ENCODE data around the gene MYPOP.

MYPOP gene

GRCh38 chr19:45862564-45863334 is 39.7 kb downstream of the MYPOP start, which contains the start of gene SYMPK:
Gene SYMPK (minus strand): TSS chr19:45863147. CDS start chr19:45854495, 8,652 bp downstream.
- peak; percentile 97 to 98 for DNase-seq

DNA sequence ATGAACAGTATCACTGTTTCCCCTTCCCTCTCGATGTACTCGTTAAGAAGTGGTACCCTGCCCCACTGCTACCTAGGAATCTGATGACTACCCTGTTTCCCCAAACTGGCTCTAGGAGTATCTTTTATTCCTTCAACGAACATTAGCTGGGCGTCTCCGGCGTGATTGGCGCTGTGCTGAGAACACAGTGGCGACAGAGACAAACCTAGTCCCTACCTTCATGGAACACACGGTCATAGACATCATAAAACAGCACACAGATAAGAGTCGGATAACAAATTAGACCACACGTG is 40.2 kb downstream of the MYPOP start:
- DNase-seq: no peak

DNA sequence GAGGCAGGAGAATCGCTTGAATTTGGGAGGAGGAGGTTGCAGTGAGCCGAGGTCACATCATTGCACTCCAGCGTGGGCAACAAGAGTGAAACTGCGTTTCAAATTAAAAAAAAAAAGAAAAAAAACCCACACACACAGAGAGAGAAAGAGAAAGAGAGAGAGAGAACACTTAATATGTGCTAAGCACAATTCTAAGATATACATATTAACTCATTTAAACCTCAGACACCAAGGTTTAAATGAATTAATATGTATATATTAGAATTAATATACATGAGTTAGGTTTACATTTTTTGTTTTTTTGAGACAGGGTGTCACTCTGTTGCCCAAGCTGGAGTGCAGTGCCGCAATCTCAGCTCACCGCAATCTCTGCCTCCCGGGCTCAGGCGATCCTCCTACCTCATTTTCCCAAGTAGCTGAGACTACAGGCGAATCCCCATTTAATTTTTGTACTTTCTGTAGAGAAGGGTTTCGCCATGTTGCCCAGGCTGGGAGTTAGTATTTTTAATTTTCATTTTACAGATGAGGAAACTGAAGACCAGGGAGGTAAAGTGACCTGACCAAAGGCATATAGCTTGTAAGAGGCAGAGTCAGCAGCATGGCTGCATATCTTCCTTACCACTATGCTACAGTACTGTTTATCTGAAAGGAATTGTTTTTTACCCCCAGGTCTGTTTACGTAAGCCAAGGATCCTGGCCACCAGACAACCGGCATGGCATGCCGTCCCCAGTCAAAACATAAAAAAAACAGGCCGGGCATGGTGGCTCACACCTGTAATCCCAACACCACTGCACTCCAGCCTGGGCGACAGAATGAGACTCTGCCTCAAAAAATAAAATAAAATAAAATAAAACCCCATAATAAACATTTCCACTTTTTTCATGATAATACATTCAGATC is 41.8 kb downstream of the MYPOP start:
- no peak for DNase-seq

DNA sequence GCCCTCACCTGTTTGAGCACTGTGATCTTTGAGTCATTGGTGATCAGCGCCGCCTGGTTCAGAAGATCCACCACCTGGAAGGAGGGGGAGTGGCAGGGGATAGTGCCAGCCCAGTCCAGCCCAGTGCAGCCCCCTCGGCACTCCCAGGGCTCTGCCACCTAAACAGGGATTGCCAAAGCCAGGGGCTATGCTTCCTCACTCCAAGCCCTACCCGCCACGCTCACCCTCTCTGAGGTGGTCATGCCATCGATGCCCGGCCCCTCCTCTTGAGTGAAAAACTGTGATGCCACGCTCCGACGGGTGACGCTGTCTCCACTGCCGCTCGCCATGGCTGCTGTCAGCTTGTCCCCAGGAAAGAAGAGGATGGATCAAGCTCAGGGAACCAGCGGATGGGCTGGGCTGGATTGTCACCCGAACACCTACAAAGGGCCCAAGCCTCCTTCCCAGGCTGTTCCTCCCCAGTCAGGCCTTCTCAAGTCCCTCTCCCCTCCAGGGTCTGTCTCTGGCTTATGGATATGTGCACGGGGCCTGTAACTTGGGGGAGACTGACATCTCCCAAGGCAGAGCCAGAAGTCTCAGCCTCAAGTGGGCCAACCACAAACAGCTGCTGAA is 48.1 kb downstream of the MYPOP start:
- no peak for DNase-seq

DNA sequence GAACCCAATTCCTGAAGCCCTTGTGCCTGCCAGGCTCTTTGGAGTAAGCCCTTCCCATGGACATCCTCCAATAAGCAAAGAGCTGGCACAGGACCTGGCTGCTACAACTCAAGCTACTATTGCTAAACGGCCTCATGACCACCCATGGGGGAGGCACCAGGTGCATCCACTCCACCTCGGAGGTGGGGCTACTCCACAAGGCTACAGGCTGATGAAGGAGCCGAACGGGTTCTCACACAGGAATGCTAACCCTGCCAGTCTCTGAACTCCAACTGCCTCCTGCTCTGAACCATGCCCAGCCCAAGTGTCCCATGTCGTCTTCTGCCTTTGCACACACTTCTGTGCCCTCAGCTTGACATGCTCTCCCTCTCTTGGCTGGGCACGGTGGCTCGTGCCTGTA is 49.4 kb downstream of the MYPOP start:
- no peak for DNase-seq

- no peak for DNase-seq
These were observed 50.2 kb downstream of the MYPOP start for GRCh38 chr19:45852145-45852750.

GRCh38 chr19:45848922-45849321 is 53.5 kb downstream of the MYPOP start:
- DNase-seq: no peak

GRCh38 chr19:45847663-45848062 is 54.8 kb downstream of the MYPOP start:
- no peak for DNase-seq

DNA sequence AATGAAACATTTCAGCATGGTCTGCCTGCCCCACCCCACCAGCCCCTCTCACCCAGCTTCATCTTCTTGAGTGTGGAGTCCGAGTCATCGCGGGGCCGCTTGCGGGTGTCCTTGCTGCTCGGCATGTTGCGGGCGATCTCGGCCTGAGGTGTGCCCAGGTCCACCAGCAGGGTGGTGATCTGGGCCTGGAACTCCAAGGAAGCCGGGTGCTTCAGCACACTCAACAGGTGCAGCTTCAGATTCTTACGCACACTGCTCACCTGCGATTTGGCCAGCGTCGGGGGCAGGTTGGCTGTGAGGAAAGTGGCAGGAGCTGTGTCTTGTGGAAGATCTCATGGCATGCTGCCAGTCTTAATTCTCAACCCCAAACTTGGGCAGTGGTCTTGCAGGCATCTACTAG is 60.2 kb downstream of the MYPOP start:
- DNase-seq: no peak
